GM18505 (cell line): ENCODE data around the gene BET1.
A peak's percentile ranks its signal among the peaks of the same experiment; 100 is the strongest.

ENCODE experiments used
- ATAC-seq: cut with Tn5 transposase; IDR thresholded peaks from one replicate; pipeline ENCODE4 v1.9.1; 2021; ENCODE audit not compliant: unreplicated experiment
- POLR2A ChIP-seq: IDR thresholded peaks from 4 replicates; pipeline ENCODE4 v1.6.1; 2011; ENCODE audit warnings: borderline replicate concordance; ENCODE audit not compliant: insufficient read depth, insufficient read length; ENCODE audit errors: extremely low read depth

The BET1 gene, protein sequence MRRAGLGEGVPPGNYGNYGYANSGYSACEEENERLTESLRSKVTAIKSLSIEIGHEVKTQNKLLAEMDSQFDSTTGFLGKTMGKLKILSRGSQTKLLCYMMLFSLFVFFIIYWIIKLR

DNA sequence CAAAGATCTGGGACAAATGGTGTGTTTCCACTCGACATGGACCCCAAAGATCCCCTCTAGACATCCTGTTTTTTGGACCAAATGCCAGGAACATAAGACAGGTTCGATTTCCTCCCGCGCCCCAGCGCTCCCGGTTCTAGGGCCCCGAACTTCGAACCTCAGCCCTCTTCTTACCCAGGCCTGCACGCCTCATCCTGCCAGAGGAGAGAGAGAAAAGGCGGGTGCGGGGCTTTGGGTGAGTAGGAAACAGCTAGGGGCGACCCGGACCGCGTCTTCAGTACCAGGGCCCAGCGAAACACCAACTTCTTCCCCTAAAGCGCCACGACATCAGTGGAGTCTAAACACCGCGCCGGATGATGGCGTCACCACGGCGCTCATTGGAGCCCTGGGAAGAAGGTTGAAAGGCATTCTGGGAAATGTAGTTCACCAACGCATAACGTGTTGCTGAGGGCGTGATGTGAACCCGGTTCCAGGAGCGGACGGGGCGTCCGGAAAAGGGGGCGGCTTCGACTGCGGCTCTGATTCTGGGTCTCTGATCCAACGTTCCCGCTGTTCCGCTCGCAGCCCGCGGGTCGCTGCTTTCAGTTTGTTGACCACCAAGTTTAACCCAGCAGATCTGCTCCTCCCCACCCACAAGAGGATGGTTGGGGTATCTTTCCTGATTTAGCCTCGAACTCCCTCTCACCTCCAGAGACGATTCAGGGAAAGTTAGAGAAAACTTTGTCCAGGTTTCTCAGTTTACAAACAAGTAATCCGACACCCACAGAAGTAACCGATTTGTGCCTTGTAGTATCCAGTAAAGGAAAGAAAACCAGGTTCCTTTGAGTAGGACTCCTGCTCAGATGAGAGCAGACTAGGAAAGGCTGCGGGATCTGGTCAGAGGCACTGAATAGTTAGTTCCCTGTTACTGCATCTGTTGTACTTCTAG lies at the start of gene BET1:
TSS of gene BET1 (minus strand) at position 332 of the 928 bp plus-strand sequence. CDS start at position 193, 139 bp downstream.
- ATAC-seq: peak; percentile 95
- peak; percentile 74 for TF ChIP-seq POLR2A

DNA sequence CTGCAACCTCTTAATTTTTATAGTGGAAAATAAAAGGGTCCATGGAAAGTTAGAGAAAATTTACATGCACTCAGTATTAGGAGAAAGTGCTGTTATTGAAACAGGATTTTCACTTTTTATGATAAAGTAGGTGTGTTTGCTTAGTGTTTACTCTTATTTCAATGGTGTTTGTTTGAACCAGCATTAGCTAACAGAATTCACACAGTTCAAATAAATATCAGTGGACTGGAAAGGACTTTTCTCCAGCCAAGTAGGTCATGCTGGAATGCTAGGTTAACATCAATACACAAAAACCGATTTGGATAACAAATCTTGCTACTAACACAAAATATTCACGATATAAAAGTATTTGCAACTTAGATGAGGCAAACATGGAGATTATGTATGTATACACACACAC lies 49.4 kb upstream of the BET1 start:
- no peak for ATAC-seq
- no peak for TF ChIP-seq POLR2A

DNA sequence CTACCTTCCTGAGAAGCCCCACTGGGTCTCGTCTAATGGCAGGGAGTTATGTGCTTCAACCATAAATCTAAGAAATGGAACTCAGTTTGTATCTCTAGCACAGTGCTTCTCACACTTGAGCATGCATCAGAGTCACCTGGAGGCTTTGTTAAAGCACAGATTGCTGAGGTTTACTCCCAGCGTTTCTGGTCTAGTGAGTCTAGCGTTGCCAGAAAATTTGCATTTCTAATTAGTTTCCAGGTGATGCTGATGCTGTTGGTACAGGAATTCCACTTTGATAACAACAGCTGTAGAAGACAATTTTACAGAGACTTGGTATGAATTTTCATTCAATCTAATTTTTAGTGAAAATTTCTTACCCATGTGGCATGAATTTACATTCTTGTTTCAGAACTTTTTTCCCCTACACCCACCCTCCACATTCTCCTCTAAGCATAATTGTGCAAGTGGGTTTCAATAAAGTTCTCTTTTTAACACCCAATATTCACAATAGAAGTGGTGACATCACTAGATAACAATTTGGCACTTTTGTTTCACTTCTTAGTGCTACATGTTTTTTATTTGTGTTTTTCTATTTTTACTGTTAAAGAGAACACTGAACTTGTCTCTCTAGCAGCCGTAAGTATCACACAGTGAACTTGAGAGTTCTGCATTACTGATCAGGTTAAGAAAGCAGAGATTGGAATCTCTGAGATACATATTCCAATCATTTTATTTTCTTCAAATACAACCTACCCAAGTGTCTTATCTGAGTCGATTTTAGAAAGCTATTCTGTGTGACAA lies 48.4 kb upstream of the BET1 start:
- no peak for TF ChIP-seq POLR2A
- peak; percentile 54 for ATAC-seq

DNA sequence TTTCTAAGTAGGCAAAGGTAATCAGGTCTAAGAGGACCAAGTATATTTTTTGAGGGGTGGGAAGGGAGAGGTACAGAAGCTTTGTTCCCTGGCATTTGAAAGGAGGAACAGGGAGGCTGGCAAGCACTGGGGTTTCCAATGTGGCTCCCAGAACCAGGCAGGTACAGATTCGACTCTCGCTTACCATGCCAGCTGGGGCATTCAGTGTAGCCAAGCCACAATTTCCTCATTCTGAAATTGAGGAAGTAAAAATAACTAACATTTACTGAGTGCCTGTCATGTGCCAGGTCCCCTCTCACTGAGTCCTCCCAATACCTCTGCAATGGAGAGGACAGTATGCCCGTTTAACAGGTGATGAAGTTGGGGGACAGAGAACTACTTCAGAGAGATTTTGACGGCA lies 45.9 kb upstream of the BET1 start:
- ATAC-seq: peak; percentile 81

DNA sequence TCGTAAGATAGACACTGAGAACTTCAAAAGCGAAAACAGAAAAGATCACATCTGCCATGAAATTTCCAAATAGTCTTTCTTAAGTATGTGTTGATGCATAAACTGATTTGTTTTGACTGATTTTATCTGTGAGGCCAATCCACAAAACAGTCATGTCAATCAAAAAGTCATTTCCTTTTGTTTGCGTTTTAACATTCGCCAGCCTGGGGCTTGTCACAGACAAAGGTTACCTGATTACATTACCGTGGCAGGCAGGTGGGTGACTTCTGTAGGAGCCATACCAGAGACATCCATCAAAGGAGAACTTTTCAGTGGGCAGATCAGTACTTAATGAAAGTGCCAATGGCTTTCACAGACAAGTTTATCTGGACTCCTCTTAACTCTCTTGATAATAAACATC lies 45.5 kb upstream of the BET1 start:
- TF ChIP-seq POLR2A: no peak
- ATAC-seq: peak; percentile 12

More for the DNA sequence above, 45.9 kb upstream of the BET1 start:
- no peak for TF ChIP-seq POLR2A

DNA sequence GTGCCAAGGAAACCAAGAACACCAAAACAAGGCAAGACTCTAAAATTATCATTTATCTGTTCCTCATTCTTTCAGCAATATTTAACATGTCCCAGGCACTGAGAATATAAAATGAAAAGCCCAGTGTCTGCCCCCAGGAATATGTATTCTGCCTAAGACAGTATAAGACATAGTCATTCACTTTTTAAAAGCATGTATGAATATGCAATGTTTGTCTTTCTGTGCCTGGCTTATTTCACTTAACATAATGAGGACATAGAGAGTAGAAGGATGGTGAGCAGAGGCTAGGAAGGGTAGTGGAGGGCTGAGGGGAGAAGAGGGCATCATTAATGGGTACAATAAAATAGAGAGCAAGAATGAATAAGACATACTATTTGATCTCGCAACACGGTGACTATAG lies 44.6 kb upstream of the BET1 start:
- ATAC-seq: no peak
- no peak for TF ChIP-seq POLR2A

DNA sequence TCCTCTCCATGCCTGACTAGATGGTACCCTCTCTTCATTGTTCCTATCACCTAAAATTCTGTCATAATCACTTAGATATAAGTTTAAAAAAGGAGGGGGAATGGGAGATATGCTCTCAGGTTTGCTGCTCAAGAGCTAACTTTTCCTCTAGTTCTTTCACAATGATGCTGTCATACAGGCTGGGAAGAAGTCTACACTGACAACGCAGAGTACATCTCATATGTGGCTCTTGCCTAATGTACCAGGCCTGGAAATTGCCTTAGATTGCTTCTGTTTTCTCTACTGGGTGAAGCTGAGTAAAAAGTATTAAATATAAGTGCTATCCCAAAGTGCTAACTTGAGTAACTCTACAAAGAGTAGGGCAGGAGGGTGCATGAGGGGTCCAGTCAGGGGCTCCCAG lies 43.8 kb upstream of the BET1 start:
- no peak for ATAC-seq
- no peak for TF ChIP-seq POLR2A

DNA sequence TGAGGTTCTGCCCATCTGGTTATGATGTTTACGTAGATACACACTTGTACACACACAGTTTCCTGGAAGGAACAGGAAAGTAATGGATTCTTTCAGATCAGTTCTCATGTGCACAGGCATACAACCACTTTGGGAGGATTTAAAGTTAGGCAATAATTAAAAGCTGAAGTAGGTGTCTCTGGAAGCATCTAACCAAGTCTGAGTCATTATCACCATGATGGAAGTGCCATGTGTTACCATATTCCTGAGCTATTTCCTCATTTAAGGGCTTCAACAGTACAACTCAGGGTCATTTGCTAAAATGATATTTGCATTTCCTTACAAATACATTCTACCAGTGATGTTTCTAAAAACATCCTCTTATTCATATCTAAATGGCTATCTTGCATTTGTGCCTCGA lies 41.4 kb upstream of the BET1 start:
- ATAC-seq: no peak
- TF ChIP-seq POLR2A: no peak

DNA sequence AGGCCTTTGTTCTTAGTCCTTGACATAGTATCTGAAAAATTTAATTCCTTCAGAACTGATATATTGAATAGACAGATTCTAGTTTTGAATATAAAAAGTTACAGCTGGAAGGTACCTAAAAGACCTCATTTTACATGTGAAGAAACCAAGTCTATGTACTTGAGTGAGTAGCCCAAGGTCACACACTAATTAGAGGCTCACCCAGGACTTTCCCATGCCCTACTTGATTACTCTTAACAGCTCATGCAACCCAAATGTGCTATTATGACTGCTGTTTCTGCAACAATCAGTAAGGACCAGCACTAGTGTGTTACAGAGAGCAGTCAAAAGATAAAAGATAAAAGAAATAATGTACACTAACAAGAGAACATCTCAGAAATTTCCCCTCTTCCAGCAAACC lies 40.7 kb upstream of the BET1 start:
- TF ChIP-seq POLR2A: no peak
- ATAC-seq: no peak

DNA sequence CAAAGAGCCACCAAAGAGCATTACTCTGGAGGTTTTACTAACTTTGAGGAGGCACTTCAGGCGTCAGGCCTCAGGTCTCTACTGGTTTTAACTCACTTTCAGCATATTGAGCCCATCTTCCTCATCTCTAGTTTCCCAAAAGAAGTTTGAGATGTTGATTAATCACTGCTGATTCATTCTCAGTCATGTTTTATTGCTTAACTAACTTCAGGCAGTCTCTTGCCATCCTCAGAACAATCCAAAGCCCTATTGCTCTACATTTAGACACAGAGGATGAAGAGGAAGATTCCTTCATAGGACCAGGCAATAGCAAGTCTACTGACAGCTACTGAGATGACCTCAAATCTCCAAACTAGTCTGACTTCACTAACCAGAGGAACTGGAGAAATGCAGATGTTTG lies 39.1 kb upstream of the BET1 start:
- no peak for ATAC-seq
- TF ChIP-seq POLR2A: no peak

DNA sequence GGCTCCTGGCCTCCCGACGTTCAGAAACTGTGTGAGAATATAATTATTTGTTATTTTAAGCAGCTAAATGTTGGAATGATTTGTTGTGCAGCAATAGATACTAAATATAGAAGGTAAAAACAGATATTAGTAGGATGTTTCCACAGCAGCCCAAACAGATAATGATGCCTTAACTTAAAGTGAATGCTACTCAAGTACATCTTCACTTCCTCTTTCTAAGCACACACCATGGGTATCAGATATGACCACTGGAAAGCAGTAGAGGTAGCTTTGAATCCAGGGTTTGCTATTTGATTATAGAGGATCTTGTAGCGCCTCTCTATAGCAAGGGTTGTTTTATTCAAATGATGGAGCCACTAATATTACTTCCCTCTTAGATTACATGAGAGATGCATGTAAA lies 38.2 kb upstream of the BET1 start:
- TF ChIP-seq POLR2A: no peak

DNA sequence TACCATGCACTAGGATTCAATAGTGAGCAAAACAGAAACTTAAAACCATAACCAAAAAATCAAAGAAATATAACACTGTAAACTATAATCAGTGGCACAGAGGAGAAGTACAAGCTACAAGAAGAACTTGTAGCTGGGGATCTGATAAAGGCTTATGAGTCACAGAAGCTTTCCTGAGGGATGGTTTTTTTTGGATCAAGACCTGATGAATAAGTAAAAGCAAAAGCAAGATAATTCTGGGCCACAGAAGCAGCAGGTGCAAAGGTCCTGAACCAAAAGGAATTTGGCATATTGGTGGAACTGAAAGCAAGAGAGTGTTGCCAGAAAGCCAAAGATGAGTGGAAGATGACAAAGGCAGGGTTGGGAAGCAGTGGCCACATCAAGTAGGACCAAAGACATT lies 37.4 kb upstream of the BET1 start:
- TF ChIP-seq POLR2A: no peak
- ATAC-seq: no peak

More for the DNA sequence above, 38.2 kb upstream of the BET1 start:
- peak; percentile 82 for ATAC-seq

DNA sequence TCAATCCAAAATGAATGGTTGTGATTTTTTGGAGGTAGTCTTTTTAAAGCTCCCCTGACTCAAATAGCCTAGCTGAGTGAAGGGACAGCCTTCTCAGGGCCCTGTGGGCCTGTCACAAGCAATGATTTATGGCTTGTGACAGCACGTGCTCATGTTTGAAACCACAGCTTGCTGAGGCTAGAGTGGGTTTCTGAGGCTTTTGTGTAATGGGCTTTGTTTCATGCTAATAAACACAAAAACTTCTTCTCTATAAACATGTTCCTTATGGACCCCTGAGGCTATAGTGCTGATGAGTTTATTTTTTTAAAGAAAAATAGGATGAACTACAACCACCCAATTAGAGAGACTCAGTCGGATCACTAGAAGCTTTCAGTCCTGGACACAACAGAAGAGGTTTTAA lies 36.1 kb upstream of the BET1 start:
- TF ChIP-seq POLR2A: no peak
- no peak for ATAC-seq
